HepG2 (cell line): ENCODE data around the gene ZMYND8. TPM values are rescaled to one million over a fixed set of nuclear protein-coding genes. Genes with fewer than 3 reads are reported as not detected.

Source experiments
- ASH2L ChIP-seq: fragments of 300-600, 200-600 bp; sonication (generic); IDR thresholded peaks from 2 replicates; pipeline ENCODE4 v1.7.0; 2017; ENCODE audit warnings: low read depth, mild to moderate bottlenecking, moderate library complexity, mixed read lengths, low read length; ENCODE audit not compliant: insufficient read length
- ATAD3A ChIP-seq: sonication (generic); formaldehyde crosslinking; IDR thresholded peaks from 2 replicates; pipeline ENCODE4 v1.4.0; 2020; ENCODE audit warnings: missing genetic modification reagents
- CEBPG ChIP-seq: IDR thresholded peaks from 2 replicates; pipeline ENCODE4 v1.6.1; 2016
- GLI4 ChIP-seq: sonication (generic); formaldehyde crosslinking; IDR thresholded peaks from 2 replicates; pipeline ENCODE4 v1.5.1; 2020; ENCODE audit warnings: missing genetic modification reagents, mild to moderate bottlenecking, moderate library complexity, borderline replicate concordance
- HNRNPK ChIP-seq: fragments of 200-400 bp; formaldehyde crosslinking; IDR thresholded peaks from 2 replicates; pipeline ENCODE4 v1.6.1; 2018; ENCODE audit warnings: low read length, low read depth, moderate library complexity, mild to moderate bottlenecking; ENCODE audit not compliant: poor library complexity, severe bottlenecking
- KMT2A ChIP-seq: sonication (generic); formaldehyde crosslinking; IDR thresholded peaks from 2 replicates; pipeline ENCODE4 v1.4.0; 2020; ENCODE audit warnings: missing genetic modification reagents
- MYNN ChIP-seq: sonication (generic); formaldehyde crosslinking; IDR thresholded peaks from 2 replicates; pipeline ENCODE4 v1.4.0; 2020; ENCODE audit warnings: mild to moderate bottlenecking, low read depth, missing genetic modification reagents
- NKX3-1 ChIP-seq: sonication (generic); formaldehyde crosslinking; IDR thresholded peaks from 2 replicates; pipeline ENCODE4 v1.5.0; 2020; ENCODE audit warnings: missing genetic modification reagents
- PRPF4 ChIP-seq: fragments of 200-400 bp; formaldehyde crosslinking; IDR thresholded peaks from 2 replicates; pipeline ENCODE4 v1.6.1; 2016; ENCODE audit warnings: low read length, low read depth; ENCODE audit not compliant: poor library complexity, severe bottlenecking
- RARA ChIP-seq: IDR thresholded peaks from 2 replicates; pipeline ENCODE4 v1.6.1; 2016; ENCODE audit warnings: missing genetic modification reagents, missing compliant biosample characterization
- SP1 ChIP-seq, 2 experiments: fragments of 450-650 bp in 1 of 2; sonication (generic) in 1 of 2; formaldehyde crosslinking in 1 of 2; IDR thresholded peaks; 2 replicates each; pipeline versions ENCODE4 v1.4.0 to v1.6.1; 2016 to 2020; ENCODE audit warnings: missing genetic modification reagents in 1 of 2
- TBP ChIP-seq: sonication (generic); formaldehyde crosslinking; IDR thresholded peaks from 2 replicates; pipeline ENCODE4 v1.5.0; 2020; ENCODE audit warnings: missing genetic modification reagents
- TFE3 ChIP-seq: IDR thresholded peaks from 2 replicates; pipeline ENCODE4 v1.6.1; 2016
- U2AF1 ChIP-seq: fragments of 200-400 bp; formaldehyde crosslinking; optimal IDR thresholded peaks from 2 replicates; pipeline ENCODE3; 2017; ENCODE audit warnings: mild to moderate bottlenecking, low read depth, low read length
- ZBTB14 ChIP-seq: sonication (generic); formaldehyde crosslinking; IDR thresholded peaks from 2 replicates; pipeline ENCODE4 v1.4.0; 2020; ENCODE audit warnings: missing genetic modification reagents
- ZKSCAN1 ChIP-seq: fragments of 150-350 bp; IDR thresholded peaks from 2 replicates; pipeline ENCODE4 v1.6.1; 2014; ENCODE audit warnings: low read length
- ZNF264 ChIP-seq: sonication (generic); formaldehyde crosslinking; IDR thresholded peaks from 2 replicates; pipeline ENCODE4 v1.4.0; 2020; ENCODE audit warnings: missing genetic modification reagents
- ZNF333 ChIP-seq: sonication (generic); formaldehyde crosslinking; IDR thresholded peaks from 2 replicates; pipeline ENCODE4 v1.4.0; 2020; ENCODE audit warnings: mild to moderate bottlenecking, missing genetic modification reagents, borderline replicate concordance
- ZNF44 ChIP-seq: sonication (generic); formaldehyde crosslinking; IDR thresholded peaks from 2 replicates; pipeline ENCODE4 v1.5.1; 2020; ENCODE audit warnings: mild to moderate bottlenecking, missing genetic modification reagents
- ZNF562 ChIP-seq: sonication (generic); formaldehyde crosslinking; IDR thresholded peaks from 2 replicates; pipeline ENCODE4 v1.8.0; 2022; ENCODE audit warnings: missing genetic modification reagents, borderline replicate concordance
- ZNF768 ChIP-seq: sonication (generic); formaldehyde crosslinking; IDR thresholded peaks from 2 replicates; pipeline ENCODE4 v1.4.0; 2020; ENCODE audit warnings: missing genetic modification reagents
- ZSCAN22 ChIP-seq: sonication (generic); formaldehyde crosslinking; IDR thresholded peaks from 2 replicates; pipeline ENCODE4 v1.4.0; 2020; ENCODE audit warnings: mild to moderate bottlenecking, missing genetic modification reagents
- polyA plus RNA-seq, 8 experiments: library from polyadenylated mRNA; depleted of rRNA in 3 of 8; stranded (reverse) in 7 of 8; unstranded in 1 of 8; fragments of >200 nt; fragmentation: Illumina TruSeq in 4 of 8; extraction: Trizol in 4 of 8; gene quantifications; 2 replicates each; pipeline versions ENCODE4 v1.2.1 to v1.2.3, GENCODE V29; 2011 to 2016; ENCODE audit warnings: low read depth in 4 of 8, missing spikeins in 1 of 8, mixed read lengths in 1 of 8; ENCODE audit not compliant: insufficient read depth in 1 of 8
- total RNA-seq, 5 experiments: library from RNA; depleted of rRNA; stranded (reverse); fragments of >200 nt; fragmentation: Illumina TruSeq; extraction: Trizol; gene quantifications; 2 replicates each; pipeline ENCODE4 v1.2.3, GENCODE V29; 2016; ENCODE audit warnings: low read depth in 1 of 5
- TF ChIP-seq, protein P1 (sequence below): sonication (generic); formaldehyde crosslinking; IDR thresholded peaks from 2 replicates; pipeline ENCODE4 v1.8.1; 2023; ENCODE audit warnings: mild to moderate bottlenecking, inconsistent platforms, moderate library complexity, missing genetic modification reagents, borderline replicate concordance
- TF ChIP-seq, protein P2 (sequence below): IDR thresholded peaks from 2 replicates; pipeline ENCODE4 v1.4.0; 2020; ENCODE audit warnings: mild to moderate bottlenecking, missing genetic modification reagents

ZMYND8 gene
- total and polyA plus RNA-seq, 2 of the 13 experiments (the other 11 are each of a cell fraction or from before 2014, with no cell fraction given), result 53.9 to 84.7 TPM

GRCh38 chr20:47274401-47275108 lies 81.9 kb downstream of the ZMYND8 start (continued):
- TF ChIP-seq PRPF4, result no peak
- TF ChIP-seq ZSCAN22 (CRISPR knock-in tag), result no peak
- TF ChIP-seq RARA (CRISPR knock-in tag), result peak; percentile 87
- TF ChIP-seq GLI4 (CRISPR knock-in tag), result no peak
- TF ChIP-seq KMT2A, result no peak
- no peak for TF ChIP-seq ZBTB14 (CRISPR knock-in tag)
- TF ChIP-seq MYNN (CRISPR knock-in tag), result no peak
- TF ChIP-seq ZNF768 (CRISPR knock-in tag), result no peak
- TF ChIP-seq, protein P1, sequence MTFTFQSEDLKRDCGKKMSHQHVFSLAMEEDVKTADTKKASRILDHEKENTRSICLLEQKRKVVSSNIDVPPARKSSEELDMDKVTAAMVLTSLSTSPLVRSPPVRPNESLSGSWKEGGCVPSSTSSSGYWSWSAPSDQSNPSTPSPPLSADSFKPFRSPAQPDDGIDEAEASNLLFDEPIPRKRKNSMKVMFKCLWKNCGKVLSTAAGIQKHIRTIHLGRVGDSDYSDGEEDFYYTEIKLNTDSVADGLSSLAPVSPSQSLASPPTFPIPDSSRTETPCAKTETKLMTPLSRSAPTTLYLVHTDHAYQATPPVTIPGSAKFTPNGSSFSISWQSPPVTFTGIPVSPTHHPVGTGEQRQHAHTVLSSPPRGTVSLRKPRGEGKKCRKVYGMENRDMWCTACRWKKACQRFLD (CRISPR knock-in tag), result no peak
- no peak for TF ChIP-seq ZKSCAN1
- TF ChIP-seq ZNF333 (CRISPR knock-in tag), result no peak
- no peak for TF ChIP-seq ZNF264 (CRISPR knock-in tag)
- TF ChIP-seq, protein P2, sequence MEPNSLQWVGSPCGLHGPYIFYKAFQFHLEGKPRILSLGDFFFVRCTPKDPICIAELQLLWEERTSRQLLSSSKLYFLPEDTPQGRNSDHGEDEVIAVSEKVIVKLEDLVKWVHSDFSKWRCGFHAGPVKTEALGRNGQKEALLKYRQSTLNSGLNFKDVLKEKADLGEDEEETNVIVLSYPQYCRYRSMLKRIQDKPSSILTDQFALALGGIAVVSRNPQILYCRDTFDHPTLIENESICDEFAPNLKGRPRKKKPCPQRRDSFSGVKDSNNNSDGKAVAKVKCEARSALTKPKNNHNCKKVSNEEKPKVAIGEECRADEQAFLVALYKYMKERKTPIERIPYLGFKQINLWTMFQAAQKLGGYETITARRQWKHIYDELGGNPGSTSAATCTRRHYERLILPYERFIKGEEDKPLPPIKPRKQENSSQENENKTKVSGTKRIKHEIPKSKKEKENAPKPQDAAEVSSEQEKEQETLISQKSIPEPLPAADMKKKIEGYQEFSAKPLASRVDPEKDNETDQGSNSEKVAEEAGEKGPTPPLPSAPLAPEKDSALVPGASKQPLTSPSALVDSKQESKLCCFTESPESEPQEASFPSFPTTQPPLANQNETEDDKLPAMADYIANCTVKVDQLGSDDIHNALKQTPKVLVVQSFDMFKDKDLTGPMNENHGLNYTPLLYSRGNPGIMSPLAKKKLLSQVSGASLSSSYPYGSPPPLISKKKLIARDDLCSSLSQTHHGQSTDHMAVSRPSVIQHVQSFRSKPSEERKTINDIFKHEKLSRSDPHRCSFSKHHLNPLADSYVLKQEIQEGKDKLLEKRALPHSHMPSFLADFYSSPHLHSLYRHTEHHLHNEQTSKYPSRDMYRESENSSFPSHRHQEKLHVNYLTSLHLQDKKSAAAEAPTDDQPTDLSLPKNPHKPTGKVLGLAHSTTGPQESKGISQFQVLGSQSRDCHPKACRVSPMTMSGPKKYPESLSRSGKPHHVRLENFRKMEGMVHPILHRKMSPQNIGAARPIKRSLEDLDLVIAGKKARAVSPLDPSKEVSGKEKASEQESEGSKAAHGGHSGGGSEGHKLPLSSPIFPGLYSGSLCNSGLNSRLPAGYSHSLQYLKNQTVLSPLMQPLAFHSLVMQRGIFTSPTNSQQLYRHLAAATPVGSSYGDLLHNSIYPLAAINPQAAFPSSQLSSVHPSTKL (CRISPR knock-in tag), result peak; percentile 76
- no peak for TF ChIP-seq TBP (CRISPR knock-in tag)
- peak; percentile 33 for TF ChIP-seq ASH2L
- no peak for TF ChIP-seq ATAD3A (CRISPR knock-in tag)
- no peak for TF ChIP-seq ZNF562
- TF ChIP-seq ZNF44 (CRISPR knock-in tag), result no peak
- TF ChIP-seq CEBPG (CRISPR knock-in tag), result peak; percentile 59
- TF ChIP-seq SP1 (IDR thresholded peaks at IDR 0.05), result no peak
- no peak for TF ChIP-seq SP1 (CRISPR knock-in tag; IDR thresholded peaks at IDR 0.05)
- no peak for TF ChIP-seq NKX3-1 (CRISPR knock-in tag)
- no peak for TF ChIP-seq U2AF1
- no peak for TF ChIP-seq TFE3 (CRISPR knock-in tag)
- no peak for TF ChIP-seq HNRNPK
